Duodenal mucosa (tissue), 2 donors: ENCODE measurements around the gene VPS37C.

Experiments used
- H3K27ac ChIP-seq: one replicate; pipeline ENCODE4 v1.7.0; 2013; ENCODE audit warnings: low read depth, low read length
- H3K27me3 ChIP-seq, 2 donors: one replicate each; pipeline ENCODE4 v1.7.0; 2013; ENCODE audit warnings: low read length in 2 of 2, control low read depth in 1 of 2; ENCODE audit not compliant: insufficient read depth in 2 of 2, control insufficient read depth in 1 of 2
- H3K36me3 ChIP-seq, 2 donors: one replicate each; pipeline ENCODE4 v1.7.0; 2013; ENCODE audit warnings: low read length in 2 of 2, control low read depth in 1 of 2; ENCODE audit not compliant: insufficient read depth in 2 of 2, control insufficient read depth in 1 of 2
- H3K4me1 ChIP-seq, 2 donors: one replicate each; pipeline ENCODE4 v1.7.0; 2013; ENCODE audit warnings: low read length in 2 of 2, control low read depth in 1 of 2; ENCODE audit not compliant: insufficient read depth in 2 of 2, control insufficient read depth in 1 of 2
- H3K4me3 ChIP-seq, 2 donors: one replicate each; pipeline ENCODE4 v1.7.0; 2013; ENCODE audit warnings: low read length in 2 of 2, low read depth in 1 of 2
- H3K9ac ChIP-seq, 2 donors: one replicate each; pipeline ENCODE4 v1.7.0; 2013; ENCODE audit warnings: low read length in 2 of 2, low read depth in 1 of 2
- H3K9me3 ChIP-seq, 2 donors: one replicate each; pipeline ENCODE4 v1.7.0; 2013; ENCODE audit warnings: low read length in 2 of 2, control low read depth in 1 of 2; ENCODE audit not compliant: control insufficient read depth in 1 of 2

VPS37C gene

GRCh38 chr11:61120706-61121191 lies 40.5 kb downstream of the VPS37C start:
- Histone ChIP-seq H3K9ac (no peak overlapping the region), H3K9me3 (no peaks in the 10 kb centered on the region), H3K36me3 (no peaks in the 10 kb centered on the region), H3K27ac (no peak overlapping the region), H3K4me1 (peaks cover 0 to 4% of the 10 kb centered on the region in 2 donors), H3K27me3 (no peaks in the 10 kb centered on the region), H3K4me3 (no peak overlapping the region)

GRCh38 chr11:61120099-61120705 lies 41.0 kb downstream of the VPS37C start:
- H3K27ac ChIP-seq, result no peak overlapping the region
- H3K36me3 ChIP-seq, result no peaks in the 10 kb centered on the region
- no peaks in the 10 kb centered on the region for H3K9me3 ChIP-seq
- H3K4me1 ChIP-seq, result peaks cover 0 to 4% of the 10 kb centered on the region in 2 donors
- H3K4me3 ChIP-seq, result no peak overlapping the region
- no peaks in the 10 kb centered on the region for H3K27me3 ChIP-seq
- H3K9ac ChIP-seq, result no peak overlapping the region

GRCh38 chr11:61119571-61119970 lies 41.7 kb downstream of the VPS37C start:
- Histone ChIP-seq H3K4me3 (no peak overlapping the region), H3K4me1 (peaks cover 0 to 4% of the 10 kb centered on the region in 2 donors), H3K27me3 (no peaks in the 10 kb centered on the region), H3K36me3 (no peaks in the 10 kb centered on the region), H3K9ac (no peak overlapping the region), H3K27ac (no peak overlapping the region), H3K9me3 (no peaks in the 10 kb centered on the region)

GRCh38 chr11:61119055-61119454 lies 42.2 kb downstream of the VPS37C start:
- Histone ChIP-seq H3K27me3 (no peaks in the 10 kb centered on the region), H3K36me3 (no peaks in the 10 kb centered on the region), H3K9me3 (no peaks in the 10 kb centered on the region), H3K4me3 (no peak overlapping the region), H3K4me1 (peaks cover 0 to 4% of the 10 kb centered on the region in 2 donors), H3K9ac (no peak overlapping the region), H3K27ac (no peak overlapping the region)

- no peaks in the 10 kb centered on the region for H3K36me3 ChIP-seq
- H3K9me3 ChIP-seq, result no peaks in the 10 kb centered on the region
- peaks cover 0 to 4% of the 10 kb centered on the region in 2 donors for H3K4me1 ChIP-seq
- H3K27me3 ChIP-seq, result no peaks in the 10 kb centered on the region
- no peak overlapping the region for H3K4me3 ChIP-seq
- H3K27ac ChIP-seq, result no peak overlapping the region
- no peak overlapping the region for H3K9ac ChIP-seq
Measured at GRCh38 chr11:61118406-61118805, 42.8 kb downstream of the VPS37C start.

- no peak overlapping the region for H3K27ac ChIP-seq
- no peak overlapping the region for H3K4me3 ChIP-seq
- no peaks in the 10 kb centered on the region for H3K36me3 ChIP-seq
- peaks cover 0 to 4% of the 10 kb centered on the region in 2 donors for H3K4me1 ChIP-seq
- H3K9me3 ChIP-seq, result no peaks in the 10 kb centered on the region
- H3K9ac ChIP-seq, result no peak overlapping the region
- no peaks in the 10 kb centered on the region for H3K27me3 ChIP-seq
Measured at GRCh38 chr11:61118004-61118403, 43.2 kb downstream of the VPS37C start.

GRCh38 chr11:61117168-61117520 lies 44.1 kb downstream of the VPS37C start:
- no peak overlapping the region for H3K4me3 ChIP-seq
- no peak overlapping the region for H3K9ac ChIP-seq
- H3K9me3 ChIP-seq, result no peaks in the 10 kb centered on the region
- H3K27ac ChIP-seq, result no peak overlapping the region
- no peaks in the 10 kb centered on the region for H3K27me3 ChIP-seq
- H3K4me1 ChIP-seq, result peaks cover 0 to 4% of the 10 kb centered on the region in 2 donors
- no peaks in the 10 kb centered on the region for H3K36me3 ChIP-seq

- H3K9ac ChIP-seq, result no peak overlapping the region
- H3K36me3 ChIP-seq, result no peaks in the 10 kb centered on the region
- no peak overlapping the region for H3K27ac ChIP-seq
- H3K4me1 ChIP-seq, result peaks cover 0 to 5% of the 10 kb centered on the region in 2 donors
- no peaks in the 10 kb centered on the region for H3K9me3 ChIP-seq
- no peaks in the 10 kb centered on the region for H3K27me3 ChIP-seq
- H3K4me3 ChIP-seq, result no peak overlapping the region
Measured at GRCh38 chr11:61116426-61117167, 44.6 kb downstream of the VPS37C start.

- Histone ChIP-seq H3K36me3 (no peaks in the 10 kb centered on the region), H3K4me3 (no peak overlapping the region), H3K9ac (no peak overlapping the region), H3K27ac (no peak overlapping the region), H3K9me3 (no peaks in the 10 kb centered on the region), H3K27me3 (no peaks in the 10 kb centered on the region), H3K4me1 (peaks cover 0 to 6% of the 10 kb centered on the region in 2 donors)
Measured at GRCh38 chr11:61115498-61116224, 45.6 kb downstream of the VPS37C start.

- no peak overlapping the region for H3K27ac ChIP-seq
- H3K27me3 ChIP-seq, result no peaks in the 10 kb centered on the region
- no peaks in the 10 kb centered on the region for H3K9me3 ChIP-seq
- H3K36me3 ChIP-seq, result no peaks in the 10 kb centered on the region
- no peak overlapping the region for H3K9ac ChIP-seq
- no peak overlapping the region for H3K4me3 ChIP-seq
- peaks cover 0 to 6% of the 10 kb centered on the region in 2 donors for H3K4me1 ChIP-seq
Measured at GRCh38 chr11:61114913-61115312, 46.3 kb downstream of the VPS37C start.
